A549 (cell line): ENCODE measurements around the gene MIX23. TPM values are rescaled to one million over a fixed set of nuclear protein-coding genes. Genes with fewer than 3 reads are reported as not detected.

Experiments used
- ATAC-seq, 2 experiments: fragments of 200-7000 bp in 1 of 2; fragments of >200 bp in 1 of 2; cut with Nextera tagmentation in 1 of 2; cut with Tn5 transposase in 1 of 2; 3 replicates each; pipeline versions ENCODE4 v1.8.0 to v1.9.1; 2018 to 2020; ENCODE audit warnings: mild to moderate bottlenecking in 1 of 2, moderate library complexity in 1 of 2
- CTCF ChIA-PET: fragments of 300-600 bp; sonication (Branson Sonifier 250); formaldehyde crosslinking; extraction: SDS; loops from one replicate; lab custom pipeline; 2021; ENCODE audit warnings: antibody characterized with exemption, inconsistent platforms; lab: Yijun Ruan, JAX
- POLR2A ChIA-PET: fragments of 350-600 bp; formaldehyde crosslinking; extraction: SDS; loops from one replicate; lab custom pipeline; 2021; ENCODE audit warnings: antibody characterized with exemption, inconsistent platforms; lab: Yijun Ruan, JAX
- DNase-seq, 2 experiments: peaks; one replicate each; pipeline versions ENCODE4 v3.0.0 to v3.0.0-alpha.2; 2011 to 2016; ENCODE audit warnings: low read depth in 1 of 2, low spot score in 1 of 2
- FAIRE-seq: peaks from 2 replicates; lab custom pipeline; 2011; peaks lifted over from hg19 to GRCh38; lab: Jason Lieb, UNC
- H3K27ac ChIP-seq, 2 experiments: fragments of >200 bp; sonication (Bioruptor Twin); formaldehyde crosslinking; 3 replicates each; pipeline ENCODE4 v1.5.1; 2016 to 2017
- H3K4me1 ChIP-seq: fragments of >200 bp; sonication (Bioruptor Twin); formaldehyde crosslinking; 3 replicates; pipeline ENCODE4 v1.6.1; 2016
- H3K4me2 ChIP-seq: fragments of >200 bp; sonication (Bioruptor Twin); formaldehyde crosslinking; 3 replicates; pipeline ENCODE4 v1.6.1; 2016
- H3K4me3 ChIP-seq: fragments of >200 bp; sonication (Bioruptor Twin); formaldehyde crosslinking; 3 replicates; pipeline ENCODE4 v1.5.1; 2016
- H3K9me3 ChIP-seq: fragments of >200 bp; sonication (Bioruptor Twin); formaldehyde crosslinking; 3 replicates; pipeline ENCODE4 v1.6.1; 2016
- ATOH8 ChIP-seq: fragments of 250-450 bp; sonication (Bioruptor Pico); IDR thresholded peaks from 2 replicates; pipeline ENCODE4 v1.5.0; 2020; ENCODE audit warnings: low read depth, mild to moderate bottlenecking, moderate library complexity
- CBX2 ChIP-seq: fragments of 200-600 bp; sonication (generic); IDR thresholded peaks from 2 replicates; pipeline ENCODE4 v1.6.1; 2016; ENCODE audit warnings: low read depth, mild to moderate bottlenecking, borderline replicate concordance
- CEBPB ChIP-seq, 2 experiments: fragments of >200 bp in 1 of 2; sonication (Bioruptor Twin) in 1 of 2; formaldehyde crosslinking in 1 of 2; IDR thresholded peaks; 2 replicates each; pipeline ENCODE4 v1.6.1; 2012 to 2016
- CHD4 ChIP-seq: fragments of 200-600 bp; sonication (generic); IDR thresholded peaks from 2 replicates; pipeline ENCODE4 v1.6.1; 2016; ENCODE audit warnings: antibody characterized with exemption, mild to moderate bottlenecking, borderline replicate concordance
- EHF ChIP-seq: fragments of 250-450 bp; sonication (Bioruptor Pico); IDR thresholded peaks from 2 replicates; pipeline ENCODE4 v1.5.0; 2020; ENCODE audit warnings: mild to moderate bottlenecking
- EHMT2 ChIP-seq: fragments of 200-600 bp; sonication (generic); IDR thresholded peaks from 2 replicates; pipeline ENCODE4 v1.6.1; 2016; ENCODE audit warnings: antibody characterized with exemption, low read depth, mild to moderate bottlenecking, moderate library complexity
- EP300 ChIP-seq, 2 experiments: fragments of >200 bp; sonication (Bioruptor Twin); formaldehyde crosslinking; IDR thresholded peaks; 2 replicates in 1 of 2; 3 replicates in 1 of 2; pipeline ENCODE4 v1.6.1; 2016 to 2017
- ESRRA ChIP-seq: fragments of 150-350 bp; IDR thresholded peaks from 2 replicates; pipeline ENCODE4 v1.6.1; 2014; ENCODE audit warnings: mild to moderate bottlenecking, low read length, borderline replicate concordance
- FOSB ChIP-seq: fragments of 250-450 bp; sonication (Bioruptor Pico); IDR thresholded peaks from 2 replicates; pipeline ENCODE4 v1.5.0; 2020; ENCODE audit warnings: mild to moderate bottlenecking, moderate library complexity
- GATA3 ChIP-seq: IDR thresholded peaks from 2 replicates; pipeline ENCODE4 v1.6.1; 2012; ENCODE audit warnings: borderline replicate concordance
- KDM5A ChIP-seq: fragments of 200-600 bp; sonication (generic); IDR thresholded peaks from 2 replicates; pipeline ENCODE4 v1.6.1; 2016; ENCODE audit warnings: antibody characterized with exemption, mild to moderate bottlenecking
- MAFK ChIP-seq: fragments of 450-650 bp; IDR thresholded peaks from 2 replicates; pipeline ENCODE4 v1.6.1; 2014; ENCODE audit not compliant: partially characterized antibody
- MAX ChIP-seq: IDR thresholded peaks from 2 replicates; pipeline ENCODE4 v1.6.1; 2012
- MAZ ChIP-seq: fragments of 150-350 bp; IDR thresholded peaks from 2 replicates; pipeline ENCODE4 v1.6.1; 2014; ENCODE audit warnings: antibody characterized with exemption, low read depth, low read length, borderline replicate concordance
- NFE2L2 ChIP-seq: fragments of 150-350 bp; conservative IDR thresholded peaks from 2 replicates; pipeline ENCODE4 v1.6.1; 2014; ENCODE audit warnings: low read length
- NR3C1 ChIP-seq: fragments of >200 bp; sonication (Bioruptor Twin); formaldehyde crosslinking; IDR thresholded peaks from 3 replicates; pipeline ENCODE4 v1.6.1; 2017
- PHF8 ChIP-seq: fragments of 200-600 bp; sonication (generic); IDR thresholded peaks from 2 replicates; pipeline ENCODE4 v1.6.1; 2016; ENCODE audit warnings: low read depth, mild to moderate bottlenecking, antibody characterized with exemption, moderate library complexity, borderline replicate concordance
- POLR2AphosphoS2 ChIP-seq: conservative IDR thresholded peaks from 2 replicates; pipeline ENCODE4 v1.6.1; 2012; ENCODE audit warnings: low read length, improper control_type of control experiment, inconsistent platforms
- RARB ChIP-seq: fragments of 250-450 bp; sonication (Bioruptor Pico); IDR thresholded peaks from 2 replicates; pipeline ENCODE4 v1.8.0; 2021; ENCODE audit warnings: mild to moderate bottlenecking, moderate library complexity
- RCOR1 ChIP-seq: fragments of 150-350 bp; IDR thresholded peaks from 2 replicates; pipeline ENCODE4 v1.6.1; 2014; ENCODE audit warnings: antibody characterized with exemption, low read length, low read depth
- SMC3 ChIP-seq: fragments of >200 bp; sonication (Bioruptor Twin); formaldehyde crosslinking; IDR thresholded peaks from 3 replicates; pipeline ENCODE4 v1.6.1; 2018; ENCODE audit warnings: inconsistent platforms
- USF2 ChIP-seq: fragments of 450-650 bp; IDR thresholded peaks from 2 replicates; pipeline ENCODE4 v1.6.1; 2014; ENCODE audit warnings: antibody characterized with exemption
- ZC3H11A ChIP-seq: fragments of 450-650 bp; IDR thresholded peaks from 2 replicates; pipeline ENCODE4 v1.6.1; 2014; ENCODE audit warnings: antibody characterized with exemption, mild to moderate bottlenecking
- ZFP36 ChIP-seq: fragments of 450-650 bp; IDR thresholded peaks from 2 replicates; pipeline ENCODE4 v1.6.1; 2014; ENCODE audit warnings: borderline replicate concordance; ENCODE audit not compliant: partially characterized antibody
- ZNF302 ChIP-seq: fragments of 250-450 bp; sonication (Bioruptor Pico); IDR thresholded peaks from 2 replicates; pipeline ENCODE4 v1.9.0; 2021; ENCODE audit warnings: inconsistent platforms, mild to moderate bottlenecking, moderate library complexity
- WGBS: methylation state at CpG from one replicate; pipeline ENCODE4 v1.1.6; 2017; ENCODE audit errors: missing lambda C conversion rate; 5-methylcytosine and 5-hydroxymethylcytosine counted together
- polyA plus RNA-seq, 4 experiments: library from polyadenylated mRNA; depleted of rRNA in 3 of 4; stranded (reverse); fragments of >200 nt; fragmentation: RNase III in 1 of 4; extraction: RNeasy Plus Mini Kit Qiagen cat#74134 plus additional on column Dnase treatment in 1 of 4; gene quantifications; 2 replicates in 3 of 4; 3 replicates in 1 of 4; pipeline ENCODE4 v1.2.3, GENCODE V29; 2011 to 2017
- TF ChIP-seq, protein P1 (sequence below): fragments of >200 bp; sonication (Bioruptor Twin); formaldehyde crosslinking; IDR thresholded peaks from 2 replicates; pipeline ENCODE4 v1.6.1; 2016

MIX23 gene
- polyA plus RNA-seq, 2 of the 4 experiments (the other 2 are of a cell fraction) = 51.6 to 54.1 TPM

DNA sequence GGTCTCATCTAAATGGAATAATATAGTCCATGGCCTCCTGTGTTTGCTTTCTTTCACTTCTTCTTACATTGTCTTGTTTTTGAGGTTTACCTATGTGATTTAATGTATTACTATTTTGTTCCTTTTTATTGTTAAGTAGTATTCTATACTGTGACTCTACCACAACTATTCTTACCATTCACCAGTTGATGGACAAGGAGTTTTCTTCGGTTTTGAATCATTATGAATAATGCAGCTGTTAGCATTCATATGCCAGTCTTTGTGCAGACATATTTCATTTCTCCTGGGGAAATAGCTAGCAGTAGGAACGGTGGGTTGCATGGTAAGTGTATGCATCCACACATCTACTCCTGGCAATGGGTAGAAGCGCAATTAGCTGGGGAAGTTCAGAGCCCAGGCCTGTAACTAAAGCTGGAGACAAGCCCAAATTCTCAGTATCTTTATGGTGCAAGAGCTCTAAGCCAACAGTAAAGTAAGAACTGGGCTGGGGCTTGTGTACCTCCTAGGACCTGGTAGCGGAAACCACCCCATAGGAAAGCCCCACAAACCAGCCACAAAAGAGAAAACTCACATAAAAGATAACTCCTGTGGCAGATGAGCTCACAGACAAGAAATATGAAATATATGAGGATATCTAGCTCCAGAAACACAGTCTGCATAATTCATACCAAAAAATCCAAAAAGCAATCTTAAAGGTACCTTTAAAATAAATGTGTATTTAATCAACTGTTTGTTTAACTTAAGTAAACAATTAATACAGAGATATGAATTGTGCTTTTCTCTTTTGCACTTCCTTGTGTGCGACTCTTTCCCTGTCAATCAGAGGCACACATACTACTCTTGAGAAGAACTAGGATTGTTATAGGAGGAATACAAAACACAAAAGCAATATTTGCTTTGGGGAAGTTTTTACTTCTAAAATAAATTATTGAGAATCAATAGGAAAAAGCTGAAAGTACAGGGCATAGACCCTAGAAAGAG is 60.6 kb downstream of the MIX23 start:
- 45% methylated on average over 5 of the region's 5 CpGs for WGBS
- Histone ChIP-seq H3K9me3 (no peaks in the 10 kb centered on the region; the same call in 2 of the 3 replicates), H3K4me3 (no peak overlapping the region), H3K4me2 (no peak overlapping the region)
- DNase-seq (no peak), ATAC-seq (no peak)
- POLR2A ChIA-PET = no interaction called here
- CTCF ChIA-PET = interaction anchor here (1.2 kb wide), 1 partner anchor 10 kb away, joined by 3 read pairs; no protein-coding TSS in a partner anchor
- no peak for TF ChIP-seq CHD4
- no peak for TF ChIP-seq CEBPB (IDR thresholded peaks at IDR 0.05)
- TF ChIP-seq USF2 = no peak
- TF ChIP-seq KDM5A = no peak
- no peak for TF ChIP-seq ESRRA
- no peak for TF ChIP-seq RCOR1
- TF ChIP-seq EP300 (IDR thresholded peaks at IDR 0.05) = no peak
- TF ChIP-seq ZC3H11A = no peak
- TF ChIP-seq MAFK = no peak
- TF ChIP-seq MAX = no peak
- no peak for TF ChIP-seq EHMT2
- no peak for TF ChIP-seq NFE2L2
- no peak for TF ChIP-seq GATA3
- no peak for TF ChIP-seq POLR2AphosphoS2
- TF ChIP-seq FOSB (CRISPR knock-in tag) = no peak
- TF ChIP-seq, all 56 proteins: peak for 0
- no peak for FAIRE-seq
- no peak overlapping the region for H3K27ac ChIP-seq
- peaks cover 14% of the 10 kb centered on the region; the same call in 1 of the 3 replicates for H3K4me1 ChIP-seq

- Histone ChIP-seq H3K4me1 (0 out of 3 replicates have a peak, but pooled peaks cover 7% of the 10 kb centered on the region), H3K27ac (no peak overlapping the region), H3K9me3 (no peaks in the 10 kb centered on the region; the same call in 2 of the 3 replicates), H3K4me3 (no peak overlapping the region), H3K4me2 (no peak overlapping the region)
- no peak for DNase-seq
- CTCF ChIA-PET = no interaction called here
- no peak for TF ChIP-seq PHF8
- TF ChIP-seq MAFK = no peak
- TF ChIP-seq, protein P1, sequence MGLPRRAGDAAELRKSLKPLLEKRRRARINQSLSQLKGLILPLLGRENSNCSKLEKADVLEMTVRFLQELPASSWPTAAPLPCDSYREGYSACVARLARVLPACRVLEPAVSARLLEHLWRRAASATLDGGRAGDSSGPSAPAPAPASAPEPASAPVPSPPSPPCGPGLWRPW = no peak
- no peak for TF ChIP-seq CBX2
- TF ChIP-seq ZFP36 = no peak
- TF ChIP-seq USF2 = no peak
- TF ChIP-seq ZNF302 = no peak
- TF ChIP-seq MAZ = no peak
- TF ChIP-seq EHF (CRISPR knock-in tag) = no peak
- TF ChIP-seq ATOH8 (CRISPR knock-in tag) = no peak
- TF ChIP-seq NR3C1 = no peak
- TF ChIP-seq SMC3 = no peak
- no peak for TF ChIP-seq FOSB (CRISPR knock-in tag)
- no peak for TF ChIP-seq RARB (CRISPR knock-in tag)
- TF ChIP-seq POLR2AphosphoS2 = no peak
- no peak for ATAC-seq
- FAIRE-seq = no peak
- POLR2A ChIA-PET = no interaction called here
- 27% methylated on average over 2 of the region's 2 CpGs for WGBS
These were observed 64.4 kb downstream of the MIX23 start for GRCh38 chr3:122318620-122319019.
